HG02852 (cell line): ENCODE data around the gene ZNF543.
"Not testable (repeated sequence)": the region's sequence is repeated elsewhere in the genome, so short reads cannot be mapped to it uniquely, and the experiment has no call there.

ENCODE experiments used
- ATAC-seq: cut with Tn5 transposase; IDR thresholded peaks from one replicate; pipeline ENCODE4 v1.9.1; 2021; ENCODE audit warnings: mild to moderate bottlenecking, moderate library complexity; ENCODE audit not compliant: unreplicated experiment

Gene ZNF543

DNA sequence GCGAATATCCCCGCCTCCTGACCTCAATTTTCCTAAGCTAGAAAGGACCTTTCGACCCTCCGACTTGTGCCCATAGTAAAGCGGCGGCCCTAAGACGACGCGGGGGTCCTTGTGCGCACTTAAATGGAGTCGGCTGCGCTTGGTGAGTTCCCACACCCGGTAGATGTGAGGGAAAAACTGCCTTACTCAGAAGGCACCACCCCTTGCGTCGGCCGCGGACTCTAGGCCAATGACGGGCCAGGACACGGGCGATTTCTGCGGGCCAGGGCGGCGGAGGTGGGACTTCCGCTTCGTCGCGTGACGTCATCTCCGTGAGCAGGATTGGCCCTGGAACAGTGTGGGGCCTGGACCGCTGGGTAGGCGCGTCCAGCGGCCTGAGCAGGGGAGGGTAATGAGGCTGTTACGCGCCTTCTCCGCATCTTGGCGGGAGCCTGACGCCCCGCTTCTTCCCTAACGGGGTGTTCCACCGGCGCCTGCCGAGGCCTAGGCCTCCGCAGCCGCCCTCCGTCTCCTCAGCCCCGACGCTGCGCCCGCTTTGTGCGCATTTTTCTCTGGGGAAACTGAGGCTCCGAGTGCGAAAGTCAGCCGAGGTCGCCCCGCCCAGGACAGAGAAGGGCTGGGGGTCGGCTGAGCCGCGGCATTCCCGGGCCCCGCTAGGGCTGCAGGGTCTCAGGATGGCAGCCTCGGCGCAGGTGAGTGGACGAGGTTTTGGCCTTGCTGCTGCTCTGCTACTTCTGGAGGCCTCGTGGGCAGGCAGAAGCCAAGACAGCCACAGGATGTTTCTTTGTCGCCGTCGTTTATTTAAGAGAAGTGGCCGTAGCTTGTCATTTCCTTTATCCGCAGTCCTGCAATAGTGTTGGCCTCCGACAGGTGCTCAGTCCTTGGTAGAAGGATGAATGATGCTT is at the start of gene ZNF543:
Gene ZNF543 (plus strand): TSS at position 293 of the 905 bp plus-strand sequence. CDS start 382 bp downstream, at position 675.
- ATAC-seq = peak; percentile 96

GRCh38 chr19:57271280-57271679 is 49.0 kb upstream of the ZNF543 start:
- no peak for ATAC-seq

GRCh38 chr19:57273014-57273413 is 47.3 kb upstream of the ZNF543 start:
- no peak for ATAC-seq

GRCh38 chr19:57276430-57276829 is 43.8 kb upstream of the ZNF543 start:
- no peak for ATAC-seq

DNA sequence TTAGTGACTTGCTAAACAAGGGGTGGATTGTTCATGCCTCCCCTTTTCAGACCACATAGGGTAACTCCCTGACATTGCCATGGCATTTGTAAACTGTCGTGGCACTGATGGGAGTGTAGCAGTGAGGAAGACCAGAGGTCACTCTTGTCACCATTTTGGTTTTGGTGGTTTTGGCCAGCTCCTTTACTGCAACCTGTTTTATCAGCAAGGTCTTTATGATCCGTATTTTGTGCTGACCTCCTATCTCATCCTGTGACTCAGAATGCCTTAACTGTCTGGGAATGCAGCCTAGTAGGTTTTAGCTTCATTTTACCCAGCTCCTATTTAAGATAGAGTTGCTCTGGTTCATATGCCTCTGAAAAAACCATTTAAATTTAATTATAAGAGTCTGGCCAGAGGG is 41.8 kb upstream of the ZNF543 start:
- ATAC-seq = not testable (repeated sequence)

- peak; percentile 66 for ATAC-seq
Observed at GRCh38 chr19:57279418-57280164, 40.7 kb upstream of the ZNF543 start.

- ATAC-seq = peak; percentile 81
Observed at GRCh38 chr19:57280165-57280961, 39.9 kb upstream of the ZNF543 start, which contains the start of gene ZNF460. Gene ZNF460 (plus strand): TSS chr19:57280485. CDS start chr19:57280807, 322 bp downstream.

GRCh38 chr19:57280962-57281400 is 39.3 kb upstream of the ZNF543 start:
- ATAC-seq = no peak

GRCh38 chr19:57282011-57282643 is 38.1 kb upstream of the ZNF543 start:
- no peak for ATAC-seq

GRCh38 chr19:57288373-57288772 is 31.9 kb upstream of the ZNF543 start:
- no peak for ATAC-seq

- no peak for ATAC-seq
Observed at GRCh38 chr19:57290970-57291369, 29.3 kb upstream of the ZNF543 start.

- ATAC-seq = no peak
Observed at GRCh38 chr19:57292547-57292946, 27.7 kb upstream of the ZNF543 start.

- ATAC-seq = no peak
Observed at GRCh38 chr19:57293719-57294118, 26.6 kb upstream of the ZNF543 start.

DNA sequence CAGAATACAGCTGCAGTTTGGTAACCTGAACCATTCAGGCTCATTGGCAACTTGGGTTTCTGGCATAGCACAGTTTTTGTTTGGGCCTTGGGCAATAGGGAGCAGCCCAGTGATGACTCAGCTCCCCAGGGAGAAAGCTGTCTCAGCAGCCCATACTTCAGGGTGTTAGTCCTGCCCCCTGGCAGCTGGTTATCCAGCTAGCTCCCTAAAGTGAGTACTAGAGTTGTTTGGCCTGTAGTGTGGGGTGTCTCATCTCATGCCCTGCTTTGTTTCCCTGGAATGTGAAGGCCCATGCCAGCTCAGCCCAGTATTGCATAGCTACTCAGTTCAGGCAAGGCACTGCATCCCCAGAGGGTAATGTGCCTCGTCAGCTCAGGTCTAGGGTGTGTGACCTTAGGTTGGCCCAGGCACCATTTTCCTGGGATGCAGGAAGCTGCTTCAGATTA is 18.2 kb upstream of the ZNF543 start:
- ATAC-seq = no peak

DNA sequence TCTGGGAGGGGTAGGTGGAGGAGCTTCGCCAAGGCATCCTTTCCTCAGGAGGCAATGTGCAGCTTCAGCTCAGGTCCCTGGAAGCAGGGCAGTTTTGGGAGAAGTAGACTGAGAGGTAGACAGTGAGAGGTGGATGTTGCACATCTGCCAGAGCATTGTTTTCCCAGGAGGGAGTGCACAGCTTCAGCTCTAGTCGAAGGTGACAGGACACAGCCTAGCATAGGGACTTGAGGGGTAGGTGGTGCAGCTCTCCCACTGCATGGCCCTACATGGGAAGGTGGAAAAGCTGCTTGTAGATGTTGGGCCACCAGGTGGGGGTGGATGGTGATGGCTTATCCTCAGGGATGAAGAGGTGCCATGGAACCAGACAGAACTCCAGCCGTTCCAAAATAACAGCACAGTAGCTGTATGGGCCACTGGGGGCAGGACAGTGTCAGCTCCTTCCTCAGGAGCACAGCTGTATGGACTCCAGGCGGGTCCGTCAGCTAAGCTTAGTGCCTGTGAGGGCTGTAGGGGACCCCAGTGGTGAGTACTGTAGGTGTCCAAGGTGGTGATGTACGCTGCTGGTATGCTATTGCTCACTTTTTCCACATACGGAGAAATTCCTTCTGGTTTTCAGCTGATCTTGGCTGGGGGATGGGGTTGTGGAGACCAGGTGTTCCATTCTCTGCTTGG is 17.4 kb upstream of the ZNF543 start:
- no peak for ATAC-seq

GRCh38 chr19:57305056-57305455 is 15.2 kb upstream of the ZNF543 start:
- no peak for ATAC-seq

DNA sequence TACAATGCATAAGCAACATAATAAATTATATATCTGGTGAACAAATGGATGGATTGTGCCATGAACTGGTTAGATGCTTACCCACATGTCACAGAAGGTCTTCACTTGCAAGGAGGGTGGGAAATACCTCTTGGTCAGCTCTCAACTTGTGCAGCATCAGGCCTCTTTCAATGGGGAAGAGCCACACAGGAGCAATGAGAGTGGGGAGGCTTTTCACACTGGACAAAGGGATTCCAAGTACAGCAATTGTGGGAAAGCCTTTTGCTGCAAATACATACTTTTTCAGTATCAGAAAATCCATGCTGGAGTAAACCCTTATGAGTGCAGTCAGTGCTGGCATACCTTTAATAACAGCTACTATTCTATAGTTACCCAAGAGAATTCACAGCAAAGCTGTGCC is 11.8 kb upstream of the ZNF543 start:
- ATAC-seq = no peak

GRCh38 chr19:57310792-57311191 is 9.5 kb upstream of the ZNF543 start:
- no peak for ATAC-seq

GRCh38 chr19:57314146-57314545 is 6.1 kb upstream of the ZNF543 start:
- no peak for ATAC-seq

- ATAC-seq = no peak
Observed at GRCh38 chr19:57317503-57317902, 2.8 kb upstream of the ZNF543 start.
